Thymus (tissue), 11 donors: Measurements from ENCODE around the gene ADAMTS19. TPM values are rescaled to one million over a fixed set of nuclear protein-coding genes. Genes with fewer than 3 reads are reported as not detected.

Experiments used
- DNase-seq, 9 donors: peaks; one replicate each; pipeline ENCODE4 v3.0.0-alpha.2; 2013; ENCODE audit warnings: low spot score in 9 of 9, low read depth in 6 of 9, missing footprints in 1 of 9
- H3K27ac ChIP-seq, 2 donors: one replicate each; pipeline ENCODE4 v1.5.1; 2013; ENCODE audit warnings: control low read depth in 1 of 2, low read depth in 1 of 2, low read length in 1 of 2, mild to moderate bottlenecking in 1 of 2, moderate library complexity in 1 of 2
- H3K27me3 ChIP-seq, 2 donors: one replicate each; pipeline ENCODE4 v1.5.1; 2013; ENCODE audit warnings: low read length in 1 of 2; ENCODE audit not compliant: control insufficient read depth in 2 of 2, insufficient read depth in 1 of 2
- H3K36me3 ChIP-seq, 2 donors: one replicate each; pipeline ENCODE4 v1.5.1; 2013; ENCODE audit warnings: low read length in 1 of 2, mild to moderate bottlenecking in 1 of 2, moderate library complexity in 1 of 2; ENCODE audit not compliant: control insufficient read depth in 2 of 2, insufficient read depth in 2 of 2
- H3K4me1 ChIP-seq, 2 donors: one replicate each; pipeline ENCODE4 v1.5.1; 2013; ENCODE audit warnings: low read length in 2 of 2; ENCODE audit not compliant: control insufficient read depth in 2 of 2, insufficient read depth in 2 of 2
- H3K4me3 ChIP-seq, 2 donors: one replicate each; pipeline ENCODE4 v1.5.1; 2013; ENCODE audit warnings: low read length in 2 of 2, control low read depth in 1 of 2, mild to moderate bottlenecking in 1 of 2
- H3K9me3 ChIP-seq, 2 donors: one replicate each; pipeline ENCODE4 v1.5.1; 2013; ENCODE audit warnings: low read length in 1 of 2, mild to moderate bottlenecking in 1 of 2; ENCODE audit not compliant: control insufficient read depth in 2 of 2, insufficient read depth in 1 of 2
- WGBS: extraction: QIAGEN DNeasy Blood & Tissue Kit; methylation state at CpG from one replicate; pipeline ENCODE4 v1.1.7; 2013; 5-methylcytosine and 5-hydroxymethylcytosine counted together
- polyA plus RNA-seq: library from polyadenylated mRNA; stranded (reverse); fragments of 200-250 nt; gene quantifications from one replicate; pipeline ENCODE4 v1.2.3, GENCODE V29; 2013
- total RNA-seq: library from RNA; stranded (reverse); fragments of 120-200 nt; gene quantifications from one replicate; pipeline ENCODE4 v1.2.4, GENCODE V29; 2013
- donor health status: healthy.

The ADAMTS19 gene
- total and polyA plus RNA-seq, 2 donors: 0.09 to 0.76 TPM

- no peak overlapping the region for H3K27ac ChIP-seq
- H3K27me3 ChIP-seq: no peaks in the 10 kb centered on the region
- H3K36me3 ChIP-seq: no peaks in the 10 kb centered on the region
- H3K4me1 ChIP-seq: peaks cover 0 to 2% of the 10 kb centered on the region in 2 donors
- no peak for DNase-seq
- no peaks in the 10 kb centered on the region for H3K9me3 ChIP-seq
- no peak overlapping the region for H3K4me3 ChIP-seq
- WGBS: 95% methylated on average over 5 of the region's 5 CpGs
These were observed 313.3 kb downstream of the ADAMTS19 start for GRCh38 chr5:129773376-129773775.

GRCh38 chr5:129781594-129781993 lies 321.5 kb downstream of the ADAMTS19 start:
- WGBS: 95% methylated on average over 2 of the region's 2 CpGs
- H3K27ac ChIP-seq: no peak overlapping the region
- no peaks in the 10 kb centered on the region for H3K27me3 ChIP-seq
- H3K36me3 ChIP-seq: no peaks in the 10 kb centered on the region
- H3K4me3 ChIP-seq: no peak overlapping the region
- no peaks in the 10 kb centered on the region for H3K9me3 ChIP-seq
- no peaks in the 10 kb centered on the region for H3K4me1 ChIP-seq
- DNase-seq: no peak
